B cell (primary cell): ENCODE data around the gene ATXN7. TPM values are rescaled to one million over a fixed set of nuclear protein-coding genes. Genes with fewer than 3 reads are reported as not detected.

Source experiments
- ATAC-seq: fragments of 200-7000 bp; cut with Tn5 transposase; one replicate; pipeline ENCODE4 v1.10.0; 2021; ENCODE audit warnings: low read depth, mild to moderate bottlenecking, moderate number of reproducible peaks, moderate library complexity
- CTCF ChIA-PET: fragments of 350-600 bp; sonication (Branson Sonifier 250); formaldehyde crosslinking; loops from one replicate; lab custom pipeline; 2021; ENCODE audit warnings: antibody characterized with exemption, inconsistent platforms; lab: Charles Lee
- POLR2A ChIA-PET: fragments of 350-600 bp; sonication (Branson Sonifier 250); formaldehyde crosslinking; loops from one replicate; lab custom pipeline; 2021; ENCODE audit warnings: antibody characterized with exemption; lab: Charles Lee
- DNase-seq: peaks from one replicate; pipeline ENCODE4 v3.0.0; 2013
- H2AFZ ChIP-seq: 2 replicates; pipeline ENCODE4 v1.6.1; 2012; ENCODE audit warnings: mild to moderate bottlenecking, low read depth, low read length; ENCODE audit not compliant: insufficient read depth, poor library complexity, severe bottlenecking
- H3K27ac ChIP-seq, 2 donors: 1 replicate in 1 of 2; 2 replicates in 1 of 2; pipeline ENCODE4 v1.5.1; 2012 to 2013; ENCODE audit warnings: low read length in 2 of 2, mild to moderate bottlenecking in 2 of 2, moderate library complexity in 1 of 2
- H3K27me3 ChIP-seq, 4 experiments: fragments of 200-600 bp in 1 of 4; sonication (generic) in 1 of 4; replicated peaks in 1 of 4; 1 replicate in 2 of 4; 2 replicates in 2 of 4; pipeline versions ENCODE4 v1.6.1 to v1.7.0; 2013 to 2016; ENCODE audit warnings: low read length in 3 of 4, mild to moderate bottlenecking in 2 of 4, mixed read lengths in 1 of 4, moderate library complexity in 1 of 4; ENCODE audit not compliant: insufficient read depth in 4 of 4, control insufficient read depth in 3 of 4; ENCODE audit errors: control extremely low read depth in 1 of 4
- H3K36me3 ChIP-seq, 2 experiments: replicated peaks in 1 of 2; 1 replicate in 1 of 2; 2 replicates in 1 of 2; pipeline versions ENCODE4 v1.6.1 to v1.7.1; 2013; ENCODE audit warnings: low read length in 1 of 2; ENCODE audit not compliant: insufficient read depth in 2 of 2, control insufficient read depth in 1 of 2; ENCODE audit errors: control extremely low read depth in 1 of 2, extremely low read depth in 1 of 2
- H3K4me1 ChIP-seq, 2 donors: fragments of 200-600 bp in 1 of 2; sonication (generic) in 1 of 2; 1 replicate in 1 of 2; 2 replicates in 1 of 2; pipeline versions ENCODE4 v1.5.1 to v1.6.1; 2013 to 2017; ENCODE audit warnings: low read length in 2 of 2; ENCODE audit not compliant: control insufficient read depth in 2 of 2, insufficient read depth in 2 of 2
- H3K4me2 ChIP-seq: replicated peaks from 2 replicates; pipeline ENCODE3; 2012; ENCODE audit warnings: mild to moderate bottlenecking, low read depth, low read length; ENCODE audit not compliant: poor library complexity, severe bottlenecking
- H3K4me3 ChIP-seq, 5 experiments: fragments of 200-600 bp in 1 of 5; sonication (generic) in 1 of 5; 1 replicate in 3 of 5; 2 replicates in 2 of 5; pipeline versions ENCODE4 v1.5.1 to v1.7.0; 2011 to 2016; ENCODE audit warnings: low read length in 4 of 5, mild to moderate bottlenecking in 4 of 5, low read depth in 2 of 5, control low read depth in 1 of 5, moderate library complexity in 1 of 5; ENCODE audit not compliant: insufficient read depth in 1 of 5; ENCODE audit errors: control extremely low read depth in 1 of 5, extremely low read depth in 1 of 5
- H3K79me2 ChIP-seq: fragments of 200-600 bp; sonication (generic); one replicate; pipeline ENCODE4 v1.6.0; 2016; ENCODE audit warnings: low read length; ENCODE audit not compliant: control insufficient read depth, insufficient read depth
- H3K9ac ChIP-seq: fragments of 200-600 bp; sonication (generic); 2 replicates; pipeline ENCODE4 v1.6.1; 2017; ENCODE audit warnings: mild to moderate bottlenecking, low read length, moderate library complexity
- H3K9me3 ChIP-seq, 3 donors: one replicate each; pipeline versions ENCODE4 v1.6.1 to v1.7.1; 2013; ENCODE audit warnings: low read length in 2 of 3; ENCODE audit not compliant: control insufficient read depth in 2 of 3, insufficient read depth in 1 of 3; ENCODE audit errors: control extremely low read depth in 1 of 3
- H4K20me1 ChIP-seq: 2 replicates; pipeline ENCODE4 v1.6.0; 2012; ENCODE audit warnings: mild to moderate bottlenecking, low read length; ENCODE audit not compliant: insufficient read depth, control insufficient read depth, poor library complexity, severe bottlenecking
- H3K27ac Mint-ChIP-seq: one replicate; pipeline ENCODE4 v1.8.0; 2021; ENCODE audit warnings: mixed read lengths
- H3K27me3 Mint-ChIP-seq: one replicate; pipeline ENCODE4 v1.8.0; 2021; ENCODE audit warnings: mixed read lengths
- H3K4me1 Mint-ChIP-seq: one replicate; pipeline ENCODE4 v1.8.0; 2021; ENCODE audit warnings: mixed read lengths
- H3K4me3 Mint-ChIP-seq: one replicate; pipeline ENCODE4 v1.8.0; 2021; ENCODE audit warnings: mixed read lengths
- H3K9me3 Mint-ChIP-seq: one replicate; pipeline ENCODE4 v1.8.0; 2022; ENCODE audit warnings: mixed read lengths; ENCODE audit not compliant: insufficient read depth
- CTCF ChIP-seq: fragments of 200-600 bp; IDR thresholded peaks from one replicate; pipeline ENCODE4 v1.8.0; 2022; ENCODE audit warnings: antibody characterized with exemption, mild to moderate bottlenecking
- EZH2 ChIP-seq: IDR thresholded peaks from 2 replicates; pipeline ENCODE4 v1.6.1; 2012; ENCODE audit warnings: borderline replicate concordance, low read depth, mild to moderate bottlenecking, moderate library complexity, low read length; ENCODE audit not compliant: insufficient read depth, poor library complexity, severe bottlenecking
- WGBS: methylation state at CpG from one replicate; pipeline ENCODE4 v1.1.5; 2013; ENCODE audit warnings: missing lambda C conversion rate; ENCODE audit not compliant: insufficient coverage; 5-methylcytosine and 5-hydroxymethylcytosine counted together
- intact Hi-C: fragments of 100-400 bp; cut with micrococcal nuclease; formaldehyde crosslinking; loops from one replicate; pipeline ENCODE4 v1.10.0; 2022
- polyA plus RNA-seq: library from polyadenylated mRNA; depleted of rRNA; stranded (reverse); fragments of >200 nt; gene quantifications from 2 replicates; pipeline ENCODE4 v1.2.3, GENCODE V29; 2012
- total RNA-seq, 2 donors: library from RNA; stranded (reverse); fragments of 120-200 nt in 1 of 2; gene quantifications; 1 replicate in 1 of 2; 2 replicates in 1 of 2; pipeline versions ENCODE4 v1.2.3 to v1.2.4, GENCODE V29; 2013 to 2022

The ATXN7 gene
- total and polyA plus RNA-seq, 2 donors (not counting 1 experiment from before 2014, with no cell fraction given): 18.1 to 74.3 TPM

- Mint-ChIP-seq H3K4me1 (peaks cover 24% of the 10 kb centered on the region), H3K9me3 (no peaks in the 10 kb centered on the region), H3K27ac (no peak overlapping the region), H3K27me3 (no peaks in the 10 kb centered on the region), H3K4me3 (no peak overlapping the region)
- WGBS: no CpG with 5 or more reads among the region's 2 CpGs
- Histone ChIP-seq H3K9ac (no peak overlapping the region), H3K4me1 (peaks cover 17 to 25% of the 10 kb centered on the region in 2 donors), H3K27ac (peak overlapping the region in 1 of 2 donors; percentile 35), H3K4me2 (no peak overlapping the region), H3K9me3 (no peaks in the 10 kb centered on the region), H3K4me3 (no peak overlapping the region), H2AFZ (no peak overlapping the region), H3K27me3 (no peaks in the 10 kb centered on the region), H4K20me1 (no peaks in the 10 kb centered on the region), H3K36me3 (peaks cover 0 to 14% of the 10 kb centered on the region in 2 experiments), H3K79me2 (peaks cover 19% of the 10 kb centered on the region)
- POLR2A ChIA-PET: no interaction called here
- DNase-seq (no peak), ATAC-seq (no peak)
- CTCF ChIA-PET: interaction anchor here (1.3 kb wide), 1 partner anchor 84 kb away, joined by 5 read pairs; no protein-coding TSS in a partner anchor
- TF ChIP-seq EZH2: no peak
- TF ChIP-seq CTCF: no peak
- intact Hi-C loops: no loop called here
Measured at GRCh38 chr3:63909431-63909830, 45.8 kb downstream of the ATXN7 start.

GRCh38 chr3:63910001-63910400 is 46.3 kb downstream of the ATXN7 start:
- ChIA-PET POLR2A (interaction anchor here (0.6 to 0.7 kb wide), 2 partner anchors 18 to 26 kb away, joined by 3 to 5 read pairs; no protein-coding TSS in a partner anchor), CTCF (interaction anchor here (1.3 kb wide), 1 partner anchor 84 kb away, joined by 5 read pairs; no protein-coding TSS in a partner anchor)
- Histone ChIP-seq H3K27me3 (no peaks in the 10 kb centered on the region), H3K9me3 (no peaks in the 10 kb centered on the region), H3K4me1 (peaks cover 17 to 25% of the 10 kb centered on the region in 2 donors), H3K9ac (no peak overlapping the region), H3K27ac (peak overlapping the region in 1 of 2 donors; percentile 87), H3K79me2 (peaks cover 14% of the 10 kb centered on the region), H3K36me3 (peaks cover 0 to 9% of the 10 kb centered on the region in 2 experiments), H2AFZ (no peak overlapping the region), H3K4me2 (no peak overlapping the region), H4K20me1 (no peaks in the 10 kb centered on the region), H3K4me3 (no peak overlapping the region)
- Mint-ChIP-seq H3K27ac (no peak overlapping the region), H3K4me1 (peaks cover 24% of the 10 kb centered on the region), H3K4me3 (no peak overlapping the region), H3K27me3 (no peaks in the 10 kb centered on the region), H3K9me3 (no peaks in the 10 kb centered on the region)
- DNase-seq (no peak), ATAC-seq (no peak)
- intact Hi-C loops: loop anchor here (5.0 kb wide), 1 partner anchor 52 kb away; no protein-coding TSS in a partner anchor
- no peak for TF ChIP-seq EZH2
- WGBS: no CpG with 5 or more reads among the region's 4 CpGs
